Smooth muscle cell of the pulmonary artery (primary cell): ENCODE data around the gene ZDHHC4. TPM values are rescaled to one million over a fixed set of nuclear protein-coding genes. Genes with fewer than 3 reads are reported as not detected.

Experiments used
- total RNA-seq: library from RNA; depleted of rRNA; stranded (reverse); fragments of >200 nt; gene quantifications from 2 replicates; pipeline ENCODE4 v1.2.3, GENCODE V29; 2014

ZDHHC4 gene
- 71.8 and 75.7 TPM in 2 replicates for total RNA-seq

GRCh38 chr7:6577369-6578113 is at the start of gene ZDHHC4:
ZDHHC4 (plus strand) TSS chr7:6577454; CDS start chr7:6580562, 3,108 bp downstream.

GRCh38 chr7:6551016-6551511 is 26.2 kb upstream of the ZDHHC4 start, which contains the start of gene GRID2IP:
GRID2IP (minus strand) TSS chr7:6551461; CDS start chr7:6551436, 25 bp downstream.

GRCh38 chr7:6589829-6590644 is 12.8 kb downstream of the ZDHHC4 start, which contains the start of gene INTS15:
INTS15 (plus strand) TSS chr7:6590021; CDS start chr7:6590284, 263 bp downstream.

GRCh38 chr7:6614953-6615722 is 37.9 kb downstream of the ZDHHC4 start, which contains the start of gene ZNF853:
ZNF853 (plus strand) TSS chr7:6615610; CDS start chr7:6616175, 565 bp downstream.

GRCh38 chr7:6636741-6637543 is 59.7 kb downstream of the ZDHHC4 start, which contains the start of gene ZNF316:
ZNF316 (plus strand) TSS chr7:6637318; CDS start chr7:6642410, 5,092 bp downstream.

Other genes with a start within 250 kb of the ZDHHC4 start
- gene FAM220A, start 228.5 kb upstream of the ZDHHC4 start, total RNA-seq = 22.7 and 25.5 TPM in 2 replicates
- gene RAC1, start 202.9 kb upstream of the ZDHHC4 start, total RNA-seq = 62.7 and 72.3 TPM in 2 replicates
- gene DAGLB, start 129.5 kb upstream of the ZDHHC4 start, total RNA-seq = 18.3 and 21.2 TPM in 2 replicates
- gene KDELR2, start 93.3 kb upstream of the ZDHHC4 start, total RNA-seq = 232 and 334 TPM in 2 replicates
- gene GRID2IP, start 26.0 kb upstream of the ZDHHC4 start, total RNA-seq = 0.07 TPM in 1 of 2 replicates, not detected in the other
- gene INTS15, start 12.6 kb downstream of the ZDHHC4 start, total RNA-seq = 6.9 and 10.1 TPM in 2 replicates
- gene ZNF853, start 38.2 kb downstream of the ZDHHC4 start, total RNA-seq = 0.78 and 0.99 TPM in 2 replicates
- 14.7 and 22.7 TPM in 2 replicates for gene ZNF316, start 59.9 kb downstream of the ZDHHC4 start, total RNA-seq
- 19.5 and 21.0 TPM in 2 replicates for gene ZNF12, start 129.5 kb downstream of the ZDHHC4 start, total RNA-seq
- 0.20 TPM in 1 of 2 replicates, not detected in the other for gene RSPH10B2, start 176.6 kb downstream of the ZDHHC4 start, total RNA-seq
- 21.3 and 27.0 TPM in 2 replicates for gene CCZ1B, start 248.8 kb downstream of the ZDHHC4 start, total RNA-seq